HG03159 (cell line): ENCODE measurements around the gene DSE.

Experiments
- ATAC-seq: cut with Tn5 transposase; IDR thresholded peaks from one replicate; pipeline ENCODE4 v1.9.1; 2021; ENCODE audit warnings: mild to moderate bottlenecking, moderate library complexity; ENCODE audit not compliant: unreplicated experiment

DSE gene

DNA sequence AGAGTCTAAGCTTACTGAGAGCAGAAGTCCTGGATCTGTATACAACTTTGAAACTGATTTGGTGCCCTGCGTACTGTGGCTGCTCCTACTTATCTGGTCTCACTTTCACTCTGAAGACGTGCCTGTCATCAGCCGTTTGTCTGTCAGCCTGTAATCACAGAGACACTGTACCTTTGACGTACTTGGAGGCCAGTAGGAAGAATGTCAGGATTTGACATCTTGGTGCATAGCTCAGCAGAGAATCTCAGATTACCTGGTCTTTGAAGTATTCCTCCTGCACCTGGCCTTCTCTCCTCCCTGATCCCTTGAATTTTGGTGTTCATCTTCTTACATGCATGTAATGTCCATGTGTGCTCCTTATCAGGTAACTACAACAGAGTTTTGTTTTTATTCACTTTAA lies 37.7 kb downstream of the DSE start:
- ATAC-seq, result no peak

DNA sequence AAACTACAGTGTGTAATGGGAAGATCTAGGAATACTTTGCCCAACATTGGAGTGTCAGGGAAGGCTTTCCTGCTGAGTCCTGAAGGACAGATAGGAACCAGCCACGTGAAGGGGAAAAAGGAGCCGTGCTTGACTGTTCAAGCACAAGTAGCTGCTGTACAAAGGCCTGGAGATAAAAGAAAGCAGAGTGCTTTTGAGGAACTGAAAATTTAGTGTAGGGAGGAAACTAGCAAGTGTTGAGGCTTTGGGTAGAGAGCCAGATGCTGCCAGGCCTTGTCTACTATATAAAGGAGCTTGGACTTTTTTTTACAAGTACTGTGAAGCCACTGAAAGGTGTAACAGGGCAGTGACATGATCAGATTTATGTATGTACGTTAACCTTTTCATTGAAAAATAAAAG lies 39.0 kb downstream of the DSE start:
- ATAC-seq, result peak; percentile 86

DNA sequence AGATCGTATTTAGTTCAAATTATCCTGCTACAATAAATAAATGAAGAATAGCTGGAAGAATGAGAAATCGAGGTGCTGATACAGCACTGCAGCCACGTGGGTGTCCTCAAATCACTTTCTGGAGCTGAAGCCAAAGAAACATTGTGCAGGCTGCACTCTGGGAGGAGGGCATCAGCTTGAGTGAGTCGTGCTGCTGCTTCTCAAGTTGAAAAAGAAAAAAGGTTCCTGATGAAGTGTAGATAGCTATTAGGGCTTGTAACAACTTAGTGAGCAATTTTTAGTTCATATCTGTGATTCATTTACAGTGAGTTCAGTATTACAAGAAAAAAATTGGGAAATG lies 40.5 kb downstream of the DSE start:
- no peak for ATAC-seq

DNA sequence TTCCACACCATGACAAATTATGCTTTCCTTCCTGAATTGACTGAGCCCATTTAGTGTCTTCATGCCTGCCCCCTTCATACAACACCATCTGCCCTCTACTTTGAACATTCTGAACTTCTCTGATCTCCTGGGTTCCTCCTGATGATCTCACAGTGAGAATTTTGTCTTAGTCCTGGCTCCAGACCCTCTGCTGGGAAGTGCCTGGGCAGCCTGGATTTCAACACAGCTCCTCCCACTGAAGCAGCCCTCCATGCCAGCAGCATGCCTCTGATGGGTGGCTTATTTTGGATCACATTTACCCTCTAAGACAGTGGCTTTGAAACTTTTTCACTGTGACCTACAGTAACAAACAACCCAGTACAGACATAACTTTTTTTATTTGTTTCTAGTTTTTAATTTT lies 41.5 kb downstream of the DSE start:
- ATAC-seq, result no peak

DNA sequence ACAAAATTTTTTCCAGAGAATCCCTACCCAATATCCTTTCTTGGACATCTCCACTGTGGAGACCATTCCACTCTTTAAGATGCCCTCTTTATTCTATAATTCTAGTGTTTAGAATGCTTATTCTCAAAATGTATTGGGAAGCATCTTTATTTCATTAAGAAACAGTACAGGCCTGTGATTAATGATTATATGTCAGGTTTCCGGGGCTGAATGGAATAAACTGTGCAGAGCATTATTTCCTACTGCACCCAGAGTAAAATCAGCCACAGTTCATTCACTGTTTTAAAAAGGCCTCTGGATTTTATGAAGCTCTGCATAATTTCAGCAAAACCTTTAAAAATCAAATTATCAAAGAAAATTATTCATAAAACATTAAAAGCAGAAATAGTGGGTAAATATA lies 42.6 kb downstream of the DSE start:
- no peak for ATAC-seq

DNA sequence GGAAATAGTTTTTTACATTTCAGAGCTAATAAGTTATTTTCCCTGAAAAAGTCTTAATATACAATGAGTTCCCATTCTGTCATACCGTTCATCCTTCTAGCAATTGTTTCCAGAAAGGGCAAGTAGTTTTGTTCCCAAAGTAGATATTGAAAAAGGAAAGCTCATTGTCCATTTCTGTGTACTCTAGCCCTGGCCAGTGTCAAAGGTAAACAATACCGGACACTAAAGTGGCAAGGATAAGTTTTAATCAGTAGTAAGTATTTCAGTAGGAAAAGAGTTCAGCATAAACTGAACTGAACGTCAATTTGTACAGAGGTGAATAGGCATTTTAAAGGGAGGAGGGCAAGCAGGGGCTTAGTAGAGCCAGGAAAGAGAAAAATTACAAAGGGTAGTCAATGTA lies 46.9 kb downstream of the DSE start:
- ATAC-seq, result no peak

DNA sequence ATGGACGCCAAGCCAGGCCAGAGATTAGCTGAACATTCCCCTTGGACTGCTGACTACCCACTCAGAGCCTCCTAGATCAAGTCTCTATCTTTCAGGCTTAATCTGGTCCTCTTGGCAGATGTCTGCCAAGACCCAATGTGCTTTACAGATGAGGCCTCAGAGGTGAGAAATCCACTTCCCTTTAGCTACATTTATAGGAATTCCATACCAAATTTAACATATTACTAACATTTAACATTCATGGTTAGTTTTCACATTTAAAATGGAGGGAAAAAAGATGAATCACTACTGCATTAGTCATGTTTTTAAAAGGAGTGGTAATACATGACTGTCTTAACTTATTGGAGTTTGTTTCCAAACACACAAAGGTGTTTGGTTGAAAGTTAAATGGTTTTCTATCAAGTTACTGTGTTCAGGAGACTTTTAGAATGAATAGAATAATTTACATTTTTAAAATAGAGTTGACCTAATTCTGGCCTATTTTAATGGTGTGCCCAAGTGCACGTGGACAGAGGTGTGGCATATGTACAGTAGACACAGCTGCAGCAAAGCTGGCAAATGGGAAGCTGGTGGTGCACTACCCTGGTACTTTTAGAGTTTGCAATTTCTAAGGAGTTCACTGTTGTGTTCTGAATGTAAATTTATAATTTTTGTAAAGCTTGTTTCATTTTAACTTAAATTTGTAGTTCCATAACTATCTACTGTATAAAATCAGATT lies 48.5 kb downstream of the DSE start:
- ATAC-seq, result no peak

DNA sequence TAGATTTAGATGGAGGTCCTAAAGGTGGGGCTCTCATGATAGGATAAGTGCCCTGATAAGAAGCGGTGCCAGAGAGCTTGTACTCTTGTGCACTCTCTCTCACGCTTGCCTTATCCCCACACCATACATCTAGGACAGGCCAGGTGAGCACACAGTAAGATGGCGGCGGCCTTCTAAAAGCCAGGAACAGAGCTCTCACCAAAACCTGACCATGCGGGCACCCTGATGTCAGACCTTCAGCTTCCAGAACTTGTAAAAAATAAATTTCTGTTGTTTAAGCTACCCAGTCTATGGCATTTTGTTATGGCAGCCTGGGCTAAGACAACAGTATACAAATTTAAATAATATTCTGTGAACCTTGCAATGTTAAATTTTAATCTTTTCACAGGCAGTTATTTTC lies 49.6 kb downstream of the DSE start:
- no peak for ATAC-seq

DNA sequence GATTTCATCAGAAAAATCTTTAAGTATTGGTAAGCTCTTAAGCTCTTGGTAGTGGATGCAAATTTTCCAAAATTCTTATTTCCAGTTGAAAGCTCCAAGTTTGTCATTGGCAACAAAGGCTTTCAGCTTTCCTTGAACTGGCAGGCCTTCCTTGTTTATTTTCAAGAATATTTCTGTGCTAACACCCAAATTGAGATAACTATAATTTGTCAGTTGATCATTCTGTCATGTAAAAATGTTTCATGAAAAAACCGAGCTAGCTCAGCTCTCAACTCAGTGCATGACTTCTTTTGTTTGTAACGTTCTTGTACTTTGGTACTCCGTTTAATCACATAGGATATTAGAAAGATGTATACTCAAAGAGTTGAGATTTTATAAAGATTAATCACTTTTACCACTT lies 51.5 kb downstream of the DSE start:
- ATAC-seq, result no peak

DNA sequence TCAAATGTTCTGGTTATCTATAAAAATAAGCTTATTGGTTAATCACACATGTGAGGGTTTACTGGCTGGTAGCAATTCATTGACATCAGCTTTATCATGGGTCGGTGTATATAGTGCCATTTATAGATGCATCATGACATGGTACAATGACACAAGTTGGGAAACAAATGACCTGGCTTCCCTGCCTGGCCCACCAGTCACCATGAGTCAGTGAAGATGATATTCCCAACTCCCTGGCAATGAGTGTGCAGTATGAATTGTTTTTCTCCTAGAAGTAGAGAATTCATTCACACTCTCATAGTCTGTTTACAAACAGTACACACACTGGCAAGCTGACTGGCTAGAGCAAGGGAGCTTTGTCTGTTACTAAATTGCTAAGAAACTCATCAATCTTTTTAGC lies 53.3 kb downstream of the DSE start:
- no peak for ATAC-seq

DNA sequence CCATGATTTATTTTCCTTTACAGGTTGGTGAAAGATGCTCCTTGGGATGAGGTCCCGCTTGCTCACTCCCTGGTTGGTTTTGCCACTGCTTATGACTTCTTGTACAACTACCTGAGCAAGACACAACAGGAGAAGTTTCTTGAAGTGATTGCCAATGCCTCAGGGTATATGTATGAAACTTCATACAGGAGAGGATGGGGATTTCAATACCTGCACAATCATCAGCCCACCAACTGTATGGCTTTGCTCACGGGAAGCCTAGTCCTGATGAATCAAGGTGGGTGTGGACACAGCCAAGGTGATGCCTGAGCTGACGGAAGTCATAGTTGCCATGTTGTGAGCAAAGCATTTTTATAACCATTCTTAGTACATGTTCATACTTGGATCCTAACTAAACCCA lies 55.8 kb downstream of the DSE start:
- no peak for ATAC-seq

DNA sequence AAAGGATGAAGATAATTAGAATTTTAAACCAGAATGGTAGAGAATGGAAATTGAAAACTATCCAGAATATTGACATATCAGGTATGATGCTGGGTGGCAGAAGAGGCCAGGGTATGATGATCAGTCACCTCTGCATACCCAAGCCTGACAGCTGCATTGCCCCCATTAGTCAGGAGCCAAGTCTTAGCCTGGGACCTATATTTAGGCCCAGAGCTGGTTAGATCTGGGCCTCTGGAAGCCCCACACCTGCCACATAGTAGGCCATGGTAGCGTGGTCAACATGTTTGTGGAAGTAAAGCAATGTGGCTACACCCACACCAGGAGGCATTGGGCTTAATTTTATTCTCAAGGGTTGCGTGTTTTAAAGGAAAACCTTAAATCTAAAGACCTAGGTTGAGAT lies 58.4 kb downstream of the DSE start:
- ATAC-seq, result no peak

DNA sequence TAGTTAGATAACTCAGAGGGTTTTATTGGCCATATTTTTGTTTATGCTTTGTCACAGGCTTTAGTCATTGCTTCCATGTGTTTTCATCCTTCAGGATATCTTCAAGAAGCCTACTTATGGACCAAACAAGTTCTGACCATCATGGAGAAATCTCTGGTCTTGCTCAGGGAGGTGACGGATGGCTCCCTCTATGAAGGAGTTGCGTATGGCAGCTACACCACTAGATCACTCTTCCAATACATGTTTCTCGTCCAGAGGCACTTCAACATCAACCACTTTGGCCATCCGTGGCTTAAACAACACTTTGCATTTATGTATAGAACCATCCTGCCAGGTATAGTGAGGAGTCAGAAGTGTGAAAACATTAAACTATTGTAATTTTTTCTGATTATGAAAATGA lies 60.1 kb downstream of the DSE start:
- no peak for ATAC-seq

DNA sequence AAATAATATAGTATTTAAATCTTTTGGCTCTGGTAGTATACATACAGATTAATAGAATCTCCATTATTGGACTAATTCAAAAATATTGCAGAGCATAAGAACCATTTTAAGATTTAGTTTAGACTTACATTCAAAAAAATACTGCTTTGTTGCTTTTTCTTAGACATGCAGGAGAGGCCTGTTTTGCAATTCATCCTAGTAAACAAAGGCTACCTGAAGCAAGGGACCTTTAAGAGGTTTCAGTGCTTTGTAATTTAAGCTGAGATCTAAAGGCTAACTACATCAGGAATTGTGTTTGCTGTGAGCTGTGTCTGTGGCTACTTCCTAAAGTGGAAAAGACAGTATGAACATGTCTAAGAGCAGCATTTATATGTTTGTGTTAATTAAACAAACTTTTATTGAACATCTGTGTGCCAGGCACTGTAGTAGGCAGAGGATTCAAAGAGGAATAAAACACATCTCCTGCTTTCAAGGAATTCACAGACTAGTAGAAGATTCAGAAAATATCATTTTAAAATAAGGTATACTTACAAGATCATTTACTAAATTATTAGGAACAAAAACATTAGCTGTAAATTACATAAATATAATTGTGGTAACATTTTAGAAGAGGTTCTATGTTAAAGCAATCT lies 61.3 kb downstream of the DSE start:
- no peak for ATAC-seq

DNA sequence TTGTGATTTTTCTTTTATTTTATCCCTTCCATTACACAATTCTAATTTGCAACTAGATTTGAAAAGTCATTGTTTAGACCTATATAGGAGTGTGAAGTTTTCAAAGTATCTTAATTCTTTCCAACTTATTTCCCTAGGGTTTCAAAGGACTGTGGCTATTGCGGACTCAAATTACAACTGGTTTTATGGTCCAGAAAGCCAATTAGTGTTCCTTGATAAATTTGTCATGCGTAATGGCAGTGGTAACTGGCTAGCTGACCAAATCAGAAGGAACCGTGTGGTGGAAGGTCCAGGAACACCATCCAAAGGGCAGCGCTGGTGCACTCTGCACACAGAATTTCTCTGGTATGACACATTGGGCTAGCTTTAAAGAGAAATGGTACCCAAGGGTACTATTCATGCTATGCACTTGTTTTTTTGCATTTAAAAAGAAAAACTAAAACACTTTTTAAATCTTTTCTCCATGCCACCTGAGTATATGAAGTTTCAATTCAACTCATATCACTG lies 62.5 kb downstream of the DSE start:
- ATAC-seq, result no peak

DNA sequence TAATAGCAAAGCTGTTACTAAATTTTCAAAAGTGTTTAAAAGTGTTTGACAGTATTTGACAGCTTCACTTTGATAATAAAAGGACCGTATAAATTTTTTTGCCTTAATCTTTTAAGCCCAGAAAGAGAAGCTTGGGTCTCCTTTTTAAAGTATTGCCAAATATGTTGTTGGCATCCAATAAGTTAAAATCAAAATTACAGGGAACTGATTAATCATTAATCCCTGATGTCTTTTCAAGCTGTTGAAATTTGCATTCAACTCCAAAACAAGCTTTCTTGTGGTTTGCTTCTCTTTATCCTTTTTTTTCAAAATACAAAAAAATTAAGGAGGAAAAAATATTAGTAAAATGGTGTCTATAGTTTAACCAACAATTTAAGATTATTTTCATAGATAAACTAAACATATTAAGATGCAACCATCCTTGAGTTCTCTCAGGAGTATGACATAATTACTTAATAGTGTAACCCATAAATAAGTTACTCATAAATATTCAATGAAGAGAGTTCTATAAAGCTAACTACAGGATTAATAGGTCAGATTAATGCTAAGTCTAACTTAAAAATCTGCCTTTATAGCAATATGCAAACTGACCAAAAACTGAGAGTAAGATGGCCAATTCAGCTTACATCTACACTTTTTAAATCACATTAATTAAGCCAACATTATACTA lies 63.4 kb downstream of the DSE start:
- peak; percentile 48 for ATAC-seq

DNA sequence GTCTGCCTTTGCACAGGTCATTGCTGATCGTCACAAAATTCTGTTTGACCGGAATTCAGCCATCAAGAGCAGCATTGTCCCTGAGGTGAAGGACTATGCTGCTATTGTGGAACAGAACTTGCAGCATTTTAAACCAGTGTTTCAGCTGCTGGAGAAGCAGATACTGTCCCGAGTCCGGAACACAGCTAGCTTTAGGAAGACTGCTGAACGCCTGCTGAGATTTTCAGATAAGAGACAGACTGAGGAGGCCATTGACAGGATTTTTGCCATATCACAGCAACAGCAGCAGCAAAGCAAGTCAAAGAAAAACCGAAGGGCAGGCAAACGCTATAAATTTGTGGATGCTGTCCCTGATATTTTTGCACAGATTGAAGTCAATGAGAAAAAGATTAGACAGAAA lies 65.8 kb downstream of the DSE start:
- no peak for ATAC-seq

DNA sequence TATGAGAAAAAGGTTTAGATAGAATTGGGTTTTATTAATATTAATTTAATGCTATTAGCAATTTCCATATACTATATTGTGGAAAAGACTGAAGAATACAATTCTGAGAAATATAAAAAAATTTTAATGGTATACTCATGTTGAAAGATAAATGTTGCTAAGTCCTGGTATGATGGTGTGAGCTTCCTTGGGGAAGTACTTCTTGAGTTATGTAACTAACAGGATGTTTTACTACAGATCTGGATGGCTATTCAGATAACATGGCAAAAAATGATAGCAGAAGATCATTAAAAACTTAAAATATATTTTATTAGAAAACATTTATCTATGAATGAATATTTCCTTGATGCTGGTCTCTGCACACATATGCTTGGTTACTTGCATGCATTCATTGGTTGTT lies 66.9 kb downstream of the DSE start:
- no peak for ATAC-seq

DNA sequence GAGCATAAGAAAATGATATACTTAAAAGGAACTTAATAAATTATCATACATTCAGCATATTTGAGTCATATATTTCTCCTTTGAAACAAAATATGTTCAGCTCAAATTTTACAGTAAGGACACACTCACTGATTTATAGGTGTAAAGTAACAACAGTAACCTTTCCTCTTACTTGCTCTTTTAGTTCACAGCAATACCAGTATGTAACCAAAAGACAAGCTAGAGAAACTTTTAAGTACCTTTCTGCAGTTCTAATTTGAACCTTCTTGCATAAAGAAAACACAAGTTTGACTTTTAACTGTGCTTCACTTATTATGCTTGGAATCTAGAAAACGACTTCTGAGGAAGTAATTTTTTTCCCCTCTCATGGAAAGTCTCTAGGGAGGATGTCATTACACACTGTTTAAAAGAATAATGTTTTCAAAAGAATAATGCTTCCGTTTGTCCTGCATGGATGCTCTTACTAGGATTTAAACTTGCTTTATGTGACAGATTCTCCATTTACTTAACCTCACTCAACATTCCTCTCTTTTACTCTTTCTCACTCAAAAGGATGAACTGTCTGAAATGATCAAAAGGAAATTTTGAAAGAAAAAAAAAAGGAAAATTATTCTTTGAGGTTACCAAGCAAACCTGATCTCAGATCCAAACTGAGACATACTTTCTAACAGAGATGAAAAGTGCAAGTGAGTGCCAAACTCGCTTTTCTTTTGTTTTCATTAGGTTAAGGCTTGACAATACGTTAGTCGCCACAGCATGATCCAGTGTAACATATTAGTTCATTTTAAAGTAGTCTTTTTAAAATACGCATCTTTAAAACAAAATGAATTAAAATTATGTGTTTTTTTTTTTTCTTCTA lies 68.1 kb downstream of the DSE start:
- no peak for ATAC-seq

DNA sequence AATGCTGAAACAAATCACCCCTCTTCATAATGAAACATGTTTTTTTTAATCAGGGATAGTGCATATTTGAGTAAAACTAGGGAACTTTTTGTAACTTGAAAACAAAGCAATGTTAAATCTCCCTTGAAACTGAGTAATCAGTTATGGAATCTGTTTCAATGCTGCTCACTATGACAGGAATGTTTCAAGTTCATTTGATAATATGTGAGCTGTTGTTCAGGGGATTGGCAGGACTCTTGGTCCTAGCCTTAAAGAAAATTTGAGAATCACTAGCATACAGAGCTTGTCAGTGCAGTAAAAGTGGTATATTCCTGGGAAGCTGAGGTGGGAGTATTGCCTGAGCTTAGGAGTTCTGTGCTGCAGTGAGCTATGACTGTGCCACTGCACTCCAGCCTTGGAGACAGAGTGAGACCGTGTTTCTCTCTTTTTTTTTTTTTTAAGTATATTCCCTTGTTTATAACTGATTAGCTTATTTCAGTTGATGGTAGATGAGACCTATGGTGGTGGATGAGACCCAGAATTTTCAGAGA lies 68.8 kb downstream of the DSE start:
- no peak for ATAC-seq

DNA sequence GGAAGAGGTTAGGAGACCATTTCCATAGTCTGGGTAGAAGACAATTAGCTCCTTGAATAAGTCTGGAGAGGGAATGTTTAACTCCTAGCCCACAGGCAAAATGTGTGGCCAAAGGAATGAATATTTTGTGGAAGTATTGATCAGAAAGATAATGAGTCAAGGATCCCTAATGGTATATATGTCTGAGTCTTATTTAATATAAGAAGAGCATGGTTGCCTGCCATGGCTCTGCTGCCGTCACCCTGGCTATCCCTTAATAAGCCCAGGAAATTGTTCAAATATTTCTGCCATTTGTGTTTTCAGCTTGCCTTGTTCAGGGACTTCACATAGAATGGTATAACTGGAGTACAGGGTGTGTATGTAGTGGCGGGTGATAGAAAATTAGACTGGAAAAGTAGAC lies 72.4 kb downstream of the DSE start:
- no peak for ATAC-seq
